ENCODE measurements around the gene NDNF.

Gene NDNF

DNA sequence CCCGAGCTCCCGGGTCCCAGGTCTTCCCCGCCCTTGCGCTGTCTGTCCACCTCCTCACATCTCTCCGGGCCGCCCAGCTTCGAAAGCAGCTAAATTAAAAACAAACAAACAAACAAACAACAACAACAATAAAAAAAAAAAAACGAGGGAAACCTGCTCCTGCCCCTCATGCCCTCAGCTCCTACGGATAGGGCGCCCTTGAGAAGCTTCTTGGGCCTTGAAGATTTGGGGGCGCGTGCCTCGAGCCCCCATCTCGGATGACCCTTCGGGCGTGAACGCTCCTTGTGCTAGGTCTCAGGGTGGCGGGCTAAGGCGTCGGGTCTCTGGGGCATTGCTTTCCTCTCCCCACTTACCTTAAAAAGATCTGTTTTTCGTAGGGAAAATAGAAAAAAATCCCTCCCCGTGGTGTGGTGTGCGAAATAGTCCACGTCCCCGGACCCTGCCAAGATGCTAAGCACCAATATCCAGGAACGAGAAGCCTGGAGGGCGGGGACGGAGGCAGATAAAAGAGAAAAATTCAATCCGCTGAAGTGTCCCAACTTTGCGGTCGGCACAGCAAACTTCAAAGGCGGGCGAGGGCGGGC is 603 bp downstream of the NDNF start:
- no peak for TF ChIP-seq TOX (CRISPR knock-in tag; IDR thresholded peaks at IDR 0.05; ENCODE audit: borderline replicate concordance)
- no peak for TF ChIP-seq CSDC2 (CRISPR knock-in tag; IDR thresholded peaks at IDR 0.05)
- TF ChIP-seq PPARA (CRISPR knock-in tag; IDR thresholded peaks at IDR 0.05; ENCODE audit: borderline replicate concordance): no peak

DNA sequence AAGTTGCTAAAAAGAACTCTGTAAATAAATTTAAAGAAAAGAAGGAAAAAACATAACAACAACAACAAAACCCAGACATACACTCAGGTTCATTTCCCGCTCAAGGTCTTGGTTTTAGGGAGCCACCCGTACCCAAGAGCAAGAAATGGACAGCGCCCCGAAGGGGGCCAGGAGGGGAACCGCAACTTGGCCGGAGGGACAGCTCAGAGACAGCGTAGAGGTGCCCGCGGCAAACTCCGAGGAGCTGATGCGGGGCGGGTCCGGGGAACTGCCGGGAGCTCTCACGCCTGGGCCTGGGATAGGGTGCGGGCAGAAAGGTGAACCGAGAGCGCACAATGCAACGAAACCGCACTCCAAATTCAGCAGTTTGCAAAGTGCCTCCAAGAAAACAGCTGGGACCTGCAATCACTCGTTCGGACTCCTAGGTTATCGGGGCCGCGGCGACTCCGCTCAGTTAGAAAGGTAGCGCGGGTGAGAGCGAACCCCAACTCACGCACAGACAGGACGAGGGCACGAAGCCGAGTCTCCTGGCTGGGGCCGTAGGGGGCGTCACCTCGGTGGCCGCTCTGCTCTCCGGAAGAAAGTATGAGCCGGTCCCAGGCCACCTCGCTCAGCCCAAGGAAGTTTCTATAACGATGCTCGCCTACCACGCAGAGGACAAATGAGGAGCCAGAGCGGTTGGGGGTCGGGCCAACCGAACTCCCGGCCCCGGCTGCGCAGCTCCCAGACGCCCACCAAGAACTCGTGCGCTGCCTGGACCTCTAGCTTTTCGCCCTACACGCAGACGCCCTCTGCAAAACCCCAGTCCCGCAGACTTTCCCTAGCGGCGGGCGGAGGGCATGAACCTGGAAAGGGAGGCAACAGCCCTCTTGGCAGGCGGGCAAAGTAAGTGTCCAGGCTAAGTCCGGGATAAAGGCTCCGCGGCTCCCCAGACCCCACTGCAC is 1.4 kb downstream of the NDNF start:
- peak; percentile 83 for TF ChIP-seq ZFP3 (CRISPR knock-in tag; IDR thresholded peaks at IDR 0.05)
- TF ChIP-seq, protein P1, sequence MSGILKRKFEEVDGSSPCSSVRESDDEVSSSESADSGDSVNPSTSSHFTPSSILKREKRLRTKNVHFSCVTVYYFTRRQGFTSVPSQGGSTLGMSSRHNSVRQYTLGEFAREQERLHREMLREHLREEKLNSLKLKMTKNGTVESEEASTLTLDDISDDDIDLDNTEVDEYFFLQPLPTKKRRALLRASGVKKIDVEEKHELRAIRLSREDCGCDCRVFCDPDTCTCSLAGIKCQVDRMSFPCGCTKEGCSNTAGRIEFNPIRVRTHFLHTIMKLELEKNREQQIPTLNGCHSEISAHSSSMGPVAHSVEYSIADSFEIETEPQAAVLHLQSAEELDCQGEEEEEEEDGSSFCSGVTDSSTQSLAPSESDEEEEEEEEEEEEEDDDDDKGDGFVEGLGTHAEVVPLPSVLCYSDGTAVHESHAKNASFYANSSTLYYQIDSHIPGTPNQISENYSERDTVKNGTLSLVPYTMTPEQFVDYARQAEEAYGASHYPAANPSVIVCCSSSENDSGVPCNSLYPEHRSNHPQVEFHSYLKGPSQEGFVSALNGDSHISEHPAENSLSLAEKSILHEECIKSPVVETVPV (CRISPR knock-in tag; IDR thresholded peaks at IDR 0.05): no peak
- peak; percentile 93 for ATAC-seq

More for the DNA sequence above, 603 bp downstream of the NDNF start:
- ATAC-seq: no peak; the same call in 1 of the 3 replicates

DNA sequence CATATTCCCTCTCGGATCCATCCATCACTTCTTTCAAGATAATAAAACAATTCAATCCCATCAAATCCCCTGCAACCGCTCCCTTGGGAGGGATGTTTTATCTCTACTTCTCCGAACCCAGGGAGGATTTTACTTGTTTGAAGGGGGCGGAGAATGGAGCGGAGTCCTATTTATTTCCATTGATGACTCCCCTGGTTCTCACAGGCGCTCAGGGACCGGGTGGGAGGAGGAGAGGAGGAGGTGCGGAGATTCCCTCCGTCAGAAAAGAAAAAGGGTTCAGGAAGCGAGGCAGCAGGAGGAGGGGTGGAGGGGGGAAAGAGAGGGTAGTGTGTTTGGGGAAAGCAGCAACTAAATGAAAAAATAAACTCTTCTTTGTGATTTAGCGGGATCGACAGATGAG is 2.1 kb downstream of the NDNF start:
- TF ChIP-seq ZFP30 (CRISPR knock-in tag; IDR thresholded peaks at IDR 0.05) (no peak), ZNF8 (CRISPR knock-in tag; IDR thresholded peaks at IDR 0.05) (no peak), ZC3H10 (CRISPR knock-in tag; IDR thresholded peaks at IDR 0.05) (no peak)
- TF ChIP-seq, protein P1 (CRISPR knock-in tag; IDR thresholded peaks at IDR 0.05): no peak
- ATAC-seq: no peak

DNA sequence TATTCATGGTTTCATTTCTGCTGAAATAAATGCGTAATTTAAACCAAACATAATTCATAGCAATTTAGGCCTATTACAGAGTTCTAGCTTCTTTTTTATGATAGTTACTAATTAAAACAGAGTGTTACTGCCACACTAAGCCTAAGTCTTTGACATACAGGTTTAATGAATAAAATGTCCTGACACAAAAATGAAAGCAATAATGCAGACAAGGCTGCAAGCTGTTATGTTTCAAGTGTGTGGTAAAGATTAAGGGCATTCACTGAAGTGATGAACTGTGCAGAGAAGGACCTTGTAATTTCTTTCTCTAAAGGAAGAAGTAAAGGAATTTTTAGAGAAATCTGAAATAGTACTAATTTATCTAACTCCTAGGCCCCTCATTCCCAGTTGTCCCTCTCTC is 2.9 kb downstream of the NDNF start:
- no peak for ATAC-seq
- TF ChIP-seq ZNF8 (CRISPR knock-in tag; IDR thresholded peaks at IDR 0.05) (no peak), ZFP3 (CRISPR knock-in tag; IDR thresholded peaks at IDR 0.05) (no peak), SNAI2 (CRISPR knock-in tag; IDR thresholded peaks at IDR 0.05) (no peak), BACH2 (CRISPR knock-in tag; IDR thresholded peaks at IDR 0.05; ENCODE audit: borderline replicate concordance) (no peak), ARNTL (CRISPR knock-in tag; IDR thresholded peaks at IDR 0.05; ENCODE audit: borderline replicate concordance, low read depth) (no peak), ISL1 (CRISPR knock-in tag; IDR thresholded peaks at IDR 0.05) (no peak), RARB (CRISPR knock-in tag; IDR thresholded peaks at IDR 0.05) (no peak)
- TF ChIP-seq, protein P2, sequence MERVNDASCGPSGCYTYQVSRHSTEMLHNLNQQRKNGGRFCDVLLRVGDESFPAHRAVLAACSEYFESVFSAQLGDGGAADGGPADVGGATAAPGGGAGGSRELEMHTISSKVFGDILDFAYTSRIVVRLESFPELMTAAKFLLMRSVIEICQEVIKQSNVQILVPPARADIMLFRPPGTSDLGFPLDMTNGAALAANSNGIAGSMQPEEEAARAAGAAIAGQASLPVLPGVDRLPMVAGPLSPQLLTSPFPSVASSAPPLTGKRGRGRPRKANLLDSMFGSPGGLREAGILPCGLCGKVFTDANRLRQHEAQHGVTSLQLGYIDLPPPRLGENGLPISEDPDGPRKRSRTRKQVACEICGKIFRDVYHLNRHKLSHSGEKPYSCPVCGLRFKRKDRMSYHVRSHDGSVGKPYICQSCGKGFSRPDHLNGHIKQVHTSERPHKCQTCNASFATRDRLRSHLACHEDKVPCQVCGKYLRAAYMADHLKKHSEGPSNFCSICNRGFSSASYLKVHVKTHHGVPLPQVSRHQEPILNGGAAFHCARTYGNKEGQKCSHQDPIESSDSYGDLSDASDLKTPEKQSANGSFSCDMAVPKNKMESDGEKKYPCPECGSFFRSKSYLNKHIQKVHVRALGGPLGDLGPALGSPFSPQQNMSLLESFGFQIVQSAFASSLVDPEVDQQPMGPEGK (CRISPR knock-in tag; IDR thresholded peaks at IDR 0.05; ENCODE audit: borderline replicate concordance): no peak
- TF ChIP-seq, protein P1 (CRISPR knock-in tag; IDR thresholded peaks at IDR 0.05): no peak
- TF ChIP-seq, protein P3, sequence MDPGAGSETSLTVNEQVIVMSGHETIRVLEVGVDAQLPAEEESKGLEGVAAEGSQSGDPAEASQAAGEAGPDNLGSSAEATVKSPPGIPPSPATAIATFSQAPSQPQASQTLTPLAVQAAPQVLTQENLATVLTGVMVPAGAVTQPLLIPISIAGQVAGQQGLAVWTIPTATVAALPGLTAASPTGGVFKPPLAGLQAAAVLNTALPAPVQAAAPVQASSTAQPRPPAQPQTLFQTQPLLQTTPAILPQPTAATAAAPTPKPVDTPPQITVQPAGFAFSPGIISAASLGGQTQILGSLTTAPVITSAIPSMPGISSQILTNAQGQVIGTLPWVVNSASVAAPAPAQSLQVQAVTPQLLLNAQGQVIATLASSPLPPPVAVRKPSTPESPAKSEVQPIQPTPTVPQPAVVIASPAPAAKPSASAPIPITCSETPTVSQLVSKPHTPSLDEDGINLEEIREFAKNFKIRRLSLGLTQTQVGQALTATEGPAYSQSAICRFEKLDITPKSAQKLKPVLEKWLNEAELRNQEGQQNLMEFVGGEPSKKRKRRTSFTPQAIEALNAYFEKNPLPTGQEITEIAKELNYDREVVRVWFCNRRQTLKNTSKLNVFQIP (CRISPR knock-in tag; IDR thresholded peaks at IDR 0.05; ENCODE audit: borderline replicate concordance, low read depth): no peak

DNA sequence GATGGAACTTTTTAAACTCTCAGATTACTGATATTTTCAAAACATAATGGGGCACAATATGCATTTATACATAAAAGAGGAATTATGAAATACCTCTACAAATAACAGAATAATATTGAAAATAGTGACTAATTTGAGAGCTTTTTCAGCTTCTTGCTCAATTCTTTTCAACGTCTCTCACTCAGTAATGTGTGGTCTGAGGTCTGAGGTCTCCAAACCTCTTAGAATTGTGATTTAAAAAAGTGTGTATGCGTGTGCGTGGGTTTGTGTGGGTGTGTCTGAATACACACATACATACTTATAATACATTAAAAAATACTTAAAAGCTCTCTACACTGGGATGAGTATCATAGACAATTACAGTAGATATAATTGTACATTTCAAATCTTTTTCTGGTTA is 7.9 kb downstream of the NDNF start:
- TF ChIP-seq ARNTL (CRISPR knock-in tag; IDR thresholded peaks at IDR 0.05; ENCODE audit: borderline replicate concordance, low read depth): no peak
- TF ChIP-seq, protein P4, sequence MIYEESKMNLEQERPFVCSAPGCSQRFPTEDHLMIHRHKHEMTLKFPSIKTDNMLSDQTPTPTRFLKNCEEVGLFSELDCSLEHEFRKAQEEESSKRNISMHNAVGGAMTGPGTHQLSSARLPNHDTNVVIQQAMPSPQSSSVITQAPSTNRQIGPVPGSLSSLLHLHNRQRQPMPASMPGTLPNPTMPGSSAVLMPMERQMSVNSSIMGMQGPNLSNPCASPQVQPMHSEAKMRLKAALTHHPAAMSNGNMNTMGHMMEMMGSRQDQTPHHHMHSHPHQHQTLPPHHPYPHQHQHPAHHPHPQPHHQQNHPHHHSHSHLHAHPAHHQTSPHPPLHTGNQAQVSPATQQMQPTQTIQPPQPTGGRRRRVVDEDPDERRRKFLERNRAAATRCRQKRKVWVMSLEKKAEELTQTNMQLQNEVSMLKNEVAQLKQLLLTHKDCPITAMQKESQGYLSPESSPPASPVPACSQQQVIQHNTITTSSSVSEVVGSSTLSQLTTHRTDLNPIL (CRISPR knock-in tag; IDR thresholded peaks at IDR 0.05; ENCODE audit: low read depth): no peak
- TF ChIP-seq SNAI2 (CRISPR knock-in tag; IDR thresholded peaks at IDR 0.05): no peak
- TF ChIP-seq OSR1 (CRISPR knock-in tag; IDR thresholded peaks at IDR 0.05): no peak
- TF ChIP-seq, protein P1 (CRISPR knock-in tag; IDR thresholded peaks at IDR 0.05): no peak
- TF ChIP-seq TCF4 (CRISPR knock-in tag; IDR thresholded peaks at IDR 0.05; ENCODE audit: borderline replicate concordance): no peak
- TF ChIP-seq ZFP30 (CRISPR knock-in tag; IDR thresholded peaks at IDR 0.05): no peak
- TF ChIP-seq ESRRG (CRISPR knock-in tag; IDR thresholded peaks at IDR 0.05): no peak
- no peak for ATAC-seq

Measured in SK-N-SH treated with all-trans-retinoic acid at 6 μM for 48 hours (cell line).